AG10803 (cell line): ENCODE measurements around the gene ANKS1B.

Source experiments
- DNase-seq: peaks from one replicate; pipeline ENCODE4 v3.0.0; 2010; ENCODE audit warnings: low read depth
- H3K4me3 ChIP-seq: 2 replicates; pipeline ENCODE4 v1.5.1; 2011; ENCODE audit warnings: mild to moderate bottlenecking, low read length, control low read depth
- TF ChIP-seq, protein P1 (sequence below): conservative IDR thresholded peaks from 2 replicates; pipeline ENCODE4 v1.5.1; 2011; ENCODE audit warnings: mild to moderate bottlenecking, low read length, control low read depth, inconsistent platforms

ANKS1B gene

GRCh38 chr12:98911396-98911795 lies 1073.3 kb downstream of the ANKS1B start:
- H3K4me3 ChIP-seq, result no peak overlapping the region
- TF ChIP-seq, protein P1, sequence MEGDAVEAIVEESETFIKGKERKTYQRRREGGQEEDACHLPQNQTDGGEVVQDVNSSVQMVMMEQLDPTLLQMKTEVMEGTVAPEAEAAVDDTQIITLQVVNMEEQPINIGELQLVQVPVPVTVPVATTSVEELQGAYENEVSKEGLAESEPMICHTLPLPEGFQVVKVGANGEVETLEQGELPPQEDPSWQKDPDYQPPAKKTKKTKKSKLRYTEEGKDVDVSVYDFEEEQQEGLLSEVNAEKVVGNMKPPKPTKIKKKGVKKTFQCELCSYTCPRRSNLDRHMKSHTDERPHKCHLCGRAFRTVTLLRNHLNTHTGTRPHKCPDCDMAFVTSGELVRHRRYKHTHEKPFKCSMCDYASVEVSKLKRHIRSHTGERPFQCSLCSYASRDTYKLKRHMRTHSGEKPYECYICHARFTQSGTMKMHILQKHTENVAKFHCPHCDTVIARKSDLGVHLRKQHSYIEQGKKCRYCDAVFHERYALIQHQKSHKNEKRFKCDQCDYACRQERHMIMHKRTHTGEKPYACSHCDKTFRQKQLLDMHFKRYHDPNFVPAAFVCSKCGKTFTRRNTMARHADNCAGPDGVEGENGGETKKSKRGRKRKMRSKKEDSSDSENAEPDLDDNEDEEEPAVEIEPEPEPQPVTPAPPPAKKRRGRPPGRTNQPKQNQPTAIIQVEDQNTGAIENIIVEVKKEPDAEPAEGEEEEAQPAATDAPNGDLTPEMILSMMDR, result no peak
- DNase-seq, result no peak

DNA sequence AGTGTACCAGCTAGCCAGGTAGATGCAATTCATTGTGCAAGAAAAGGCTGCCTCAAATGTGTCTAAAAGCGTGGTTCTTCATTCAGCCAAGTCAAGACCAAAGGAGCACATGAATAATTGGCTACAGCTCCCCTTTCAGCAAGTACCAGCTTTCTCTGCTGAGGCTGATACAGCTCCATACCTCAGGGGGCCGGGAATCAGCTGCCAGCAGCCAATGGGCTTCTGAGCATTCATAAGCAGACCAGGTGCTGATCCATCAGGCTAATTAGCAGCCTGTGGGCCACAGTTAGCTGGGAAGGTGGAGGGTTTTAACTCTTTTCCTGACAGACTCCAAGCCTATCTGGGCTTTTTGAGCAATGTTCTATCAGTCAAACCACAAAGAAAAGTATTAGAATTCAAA lies 1075.0 kb downstream of the ANKS1B start:
- DNase-seq, result no peak
- H3K4me3 ChIP-seq, result no peak overlapping the region
- TF ChIP-seq, protein P1, result no peak

DNA sequence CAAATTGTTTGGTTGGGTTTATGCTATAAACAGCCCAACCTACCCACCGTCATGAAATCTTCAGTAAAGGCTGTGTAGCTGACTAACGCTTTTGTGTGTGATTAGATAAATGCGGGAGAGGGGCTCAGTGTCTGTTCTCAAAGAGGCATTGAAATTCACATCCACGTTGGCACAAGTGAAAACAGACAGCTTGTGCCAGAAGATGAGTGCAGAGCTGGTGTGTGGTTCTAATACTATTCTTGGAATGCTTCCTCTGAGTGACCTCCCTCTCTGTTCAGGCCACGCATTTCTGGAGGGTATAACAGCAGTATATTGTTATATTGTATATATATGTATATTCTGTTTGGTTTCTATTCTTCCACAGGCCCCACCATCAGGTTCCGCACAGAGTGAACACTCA lies 1075.9 kb downstream of the ANKS1B start:
- TF ChIP-seq, protein P1, result no peak
- no peak for DNase-seq
- no peak overlapping the region for H3K4me3 ChIP-seq

DNA sequence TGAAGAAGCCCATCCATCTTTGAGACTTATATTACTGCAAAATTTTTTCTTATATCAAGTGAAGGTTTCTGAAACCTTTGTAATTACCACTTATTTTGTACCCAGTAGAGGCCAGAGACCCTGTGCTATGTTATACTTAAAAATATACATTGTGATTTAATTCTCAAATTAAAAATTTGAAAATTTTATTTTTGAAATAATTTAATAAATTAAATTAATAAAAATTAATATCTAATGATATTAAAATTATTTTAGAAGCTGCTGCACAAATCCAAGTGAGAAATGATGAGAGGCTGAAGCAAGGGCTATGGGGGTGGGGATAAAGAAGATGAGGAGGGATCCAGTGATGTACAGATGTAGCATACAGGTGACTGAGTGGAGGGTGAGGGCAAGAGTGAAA lies 1080.9 kb downstream of the ANKS1B start:
- TF ChIP-seq, protein P1, result no peak
- no peak for DNase-seq
- no peak overlapping the region for H3K4me3 ChIP-seq

DNA sequence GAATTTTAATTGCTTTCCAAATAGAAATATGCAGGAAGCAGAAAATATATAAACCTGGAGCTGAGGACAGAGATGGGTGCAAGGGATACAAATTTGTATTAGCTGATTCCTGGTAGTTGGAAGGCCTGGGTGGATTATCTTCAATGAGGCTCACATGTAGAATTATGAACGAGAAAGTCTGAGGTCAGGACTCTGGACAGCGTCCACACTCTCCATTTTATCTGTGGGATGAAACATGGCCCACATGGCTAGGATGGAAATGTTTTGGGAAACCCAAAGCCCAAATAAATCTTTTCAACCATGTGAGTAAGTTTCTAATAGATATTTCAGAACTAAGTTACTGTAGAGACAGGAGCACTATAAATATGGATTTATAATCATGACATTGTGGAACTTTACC lies 1083.5 kb downstream of the ANKS1B start:
- TF ChIP-seq, protein P1, result no peak
- H3K4me3 ChIP-seq, result no peak overlapping the region
- DNase-seq, result no peak

DNA sequence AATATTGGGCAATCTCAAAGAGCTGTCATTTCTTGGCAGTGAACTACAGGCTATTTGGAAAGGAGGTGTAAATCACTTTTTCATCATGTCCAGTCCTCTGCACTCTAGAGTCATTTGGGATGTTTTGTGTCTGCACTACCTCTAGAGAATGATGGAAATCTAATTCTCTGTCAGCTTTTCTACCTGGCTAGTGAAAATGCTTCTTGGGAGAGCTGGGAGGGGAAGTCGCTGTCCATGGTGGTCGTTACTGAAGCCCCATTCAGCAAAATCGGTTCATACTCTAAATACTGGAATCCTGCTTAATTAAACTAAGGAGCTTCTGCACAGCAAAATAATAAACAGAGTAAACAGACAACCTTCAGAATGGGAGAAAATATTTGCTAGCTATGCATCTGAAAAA lies 1087.8 kb downstream of the ANKS1B start:
- H3K4me3 ChIP-seq, result no peak overlapping the region
- TF ChIP-seq, protein P1, result no peak
- DNase-seq, result no peak

- DNase-seq, result no peak
- TF ChIP-seq, protein P1, result no peak
- H3K4me3 ChIP-seq, result no peak overlapping the region
These were observed 1089.6 kb downstream of the ANKS1B start for GRCh38 chr12:98895086-98895651.
